ENCODE measurements around the gene EXOC7.
"Not testable (repeated sequence)": the region's sequence is repeated elsewhere in the genome, so short reads cannot be mapped to it uniquely, and the experiment has no call there.

Gene EXOC7

DNA sequence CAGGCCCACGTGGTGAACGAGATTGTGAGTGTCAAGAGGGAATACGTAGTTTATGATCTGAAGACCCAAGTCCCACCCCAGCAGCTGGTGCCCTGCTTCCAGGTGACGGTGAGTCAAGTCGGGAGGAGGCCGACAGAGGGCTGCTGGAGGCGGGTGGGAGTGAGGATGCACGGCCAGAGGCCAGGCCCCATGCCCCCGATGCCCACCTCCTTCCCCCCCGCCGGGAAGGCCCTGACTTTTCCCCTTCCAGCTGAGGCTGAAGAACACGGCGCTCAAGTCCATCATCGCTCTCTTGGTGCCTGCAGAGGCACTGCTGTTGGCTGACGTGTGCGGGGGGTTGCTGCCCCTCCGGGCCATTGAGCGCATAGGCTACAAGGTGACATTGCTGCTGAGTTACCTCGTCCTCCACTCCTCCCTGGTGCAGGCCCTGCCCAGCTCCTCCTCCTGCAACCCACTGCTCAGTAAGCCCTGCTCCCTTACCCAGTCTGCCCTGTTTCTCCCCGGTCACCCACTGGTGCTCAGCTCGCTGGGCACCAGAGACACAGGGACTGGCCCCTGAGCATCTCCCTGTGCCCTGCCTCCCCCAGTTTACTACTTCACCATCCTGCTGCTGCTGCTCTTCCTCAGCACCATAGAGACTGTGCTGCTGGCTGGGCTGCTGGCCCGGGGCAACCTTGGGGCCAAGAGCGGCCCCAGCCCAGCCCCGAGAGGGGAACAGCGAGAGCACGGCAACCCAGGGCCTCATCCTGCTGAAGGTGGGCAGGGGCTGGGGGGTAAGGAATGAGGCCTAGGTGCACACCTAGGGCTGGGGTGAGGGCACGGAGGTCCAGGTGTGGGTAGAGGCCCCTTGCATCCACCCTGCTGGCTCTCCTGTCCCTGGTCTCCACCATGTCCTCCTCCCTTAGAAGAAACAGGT is 22.0 kb downstream of the EXOC7 start:
- Histone ChIP-seq H3K4me3 (ENCODE audit: low read length) (no peak overlapping the region), H3K9ac (ENCODE audit: low read length) (no peak overlapping the region)
- no peak for DNase-seq (ENCODE audit: low read depth)

DNA sequence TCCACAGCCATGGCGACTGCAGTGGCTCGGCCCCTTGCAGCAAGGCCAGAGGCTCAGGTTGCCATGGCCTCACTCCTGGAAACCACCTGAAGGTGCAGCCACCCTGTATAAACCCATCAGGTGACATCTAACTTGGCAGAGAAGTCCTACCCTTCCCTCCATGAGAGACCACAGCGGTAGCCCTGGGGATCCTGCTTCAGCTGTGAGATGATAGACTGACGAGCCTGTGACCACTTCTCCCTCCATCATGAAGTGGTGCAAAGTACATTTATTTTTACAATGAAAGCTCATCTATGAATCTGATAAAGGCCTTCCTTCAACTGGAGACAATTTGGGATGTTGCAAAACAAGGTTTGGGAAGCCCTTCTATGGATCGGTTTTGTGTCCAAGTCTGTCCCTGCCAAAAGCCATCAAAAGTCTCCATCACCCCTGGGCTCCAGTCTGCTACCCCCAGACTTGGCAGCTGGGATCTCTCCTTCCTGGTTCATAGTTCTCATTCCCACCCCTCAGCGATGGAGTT is 22.8 kb downstream of the EXOC7 start:
- H3K36me3 ChIP-seq (ENCODE audit: control insufficient read depth, insufficient read depth, low read length, severe bottlenecking) = peaks cover 29% of the 10 kb centered on the region
- no peaks in the 10 kb centered on the region for H3K9me3 ChIP-seq (ENCODE audit: control insufficient read depth, low read length)
- DNase-seq (ENCODE audit: low read depth) = no peak
- no peak overlapping the region for H3K9ac ChIP-seq (ENCODE audit: low read length)
- no peak overlapping the region for H3K4me3 ChIP-seq (ENCODE audit: low read length)
- peaks cover 39% of the 10 kb centered on the region for H3K27me3 ChIP-seq (replicated peaks; ENCODE audit: control insufficient read depth, insufficient read depth, low read length)
- no peaks in the 10 kb centered on the region for H3K4me1 ChIP-seq (ENCODE audit: control insufficient read depth, insufficient read depth, low read length)

More for the DNA sequence above, 22.0 kb downstream of the EXOC7 start:
- no peaks in the 10 kb centered on the region for H3K4me1 ChIP-seq (ENCODE audit: control insufficient read depth, insufficient read depth, low read length)
- peaks cover 35% of the 10 kb centered on the region for H3K36me3 ChIP-seq (ENCODE audit: control insufficient read depth, insufficient read depth, low read length, severe bottlenecking)
- peaks cover 32% of the 10 kb centered on the region for H3K27me3 ChIP-seq (replicated peaks; ENCODE audit: control insufficient read depth, insufficient read depth, low read length)
- no peaks in the 10 kb centered on the region for H3K9me3 ChIP-seq (ENCODE audit: control insufficient read depth, low read length)

DNA sequence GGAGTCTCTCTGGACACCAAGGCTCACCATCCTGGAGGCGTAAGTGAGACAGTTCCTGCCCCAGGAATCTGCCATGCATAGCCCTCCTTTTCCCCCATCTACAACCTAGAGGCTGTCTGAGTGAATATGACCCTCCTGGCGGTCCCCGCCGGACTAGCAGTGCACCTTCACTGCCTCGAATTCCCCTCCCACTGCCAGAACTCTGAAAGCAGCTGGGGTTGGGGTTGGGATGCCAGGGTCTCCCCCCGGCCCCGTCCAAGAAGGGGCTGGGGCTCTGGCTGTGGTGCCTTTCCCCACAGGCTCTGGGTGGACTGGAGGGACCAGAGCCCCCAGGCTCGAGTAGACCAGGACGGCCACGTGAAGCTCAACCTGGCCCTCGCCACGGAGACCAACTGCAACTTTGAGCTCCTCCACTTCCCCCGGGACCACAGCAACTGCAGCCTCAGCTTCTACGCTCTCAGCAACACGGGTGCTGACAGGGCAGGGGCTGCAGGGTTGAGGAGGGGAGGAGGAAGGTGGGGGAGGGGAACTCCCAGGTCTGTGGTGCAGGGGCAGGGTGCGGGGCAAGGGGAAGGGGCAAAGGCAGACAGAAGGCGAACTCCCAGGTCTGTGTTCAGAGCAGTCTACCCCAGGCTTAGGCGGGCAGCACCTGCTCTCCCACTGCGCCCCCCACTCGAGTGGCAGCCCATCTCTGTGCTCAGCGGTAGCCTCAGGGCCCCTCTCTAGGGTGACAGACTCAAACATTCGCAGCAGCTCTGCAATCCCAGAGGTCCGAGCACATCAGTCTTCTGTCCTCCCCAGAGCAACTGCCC is 23.4 kb downstream of the EXOC7 start:
- DNase-seq (ENCODE audit: low read depth) = no peak
- Histone ChIP-seq H3K9me3 (ENCODE audit: control insufficient read depth, low read length) (no peaks in the 10 kb centered on the region), H3K4me1 (ENCODE audit: control insufficient read depth, insufficient read depth, low read length) (peaks cover 3% of the 10 kb centered on the region), H3K4me3 (ENCODE audit: low read length) (no peak overlapping the region), H3K36me3 (ENCODE audit: control insufficient read depth, insufficient read depth, low read length, severe bottlenecking) (peaks cover 23% of the 10 kb centered on the region), H3K9ac (ENCODE audit: low read length) (no peak overlapping the region), H3K27me3 (replicated peaks; ENCODE audit: control insufficient read depth, insufficient read depth, low read length) (peaks cover 46% of the 10 kb centered on the region)

DNA sequence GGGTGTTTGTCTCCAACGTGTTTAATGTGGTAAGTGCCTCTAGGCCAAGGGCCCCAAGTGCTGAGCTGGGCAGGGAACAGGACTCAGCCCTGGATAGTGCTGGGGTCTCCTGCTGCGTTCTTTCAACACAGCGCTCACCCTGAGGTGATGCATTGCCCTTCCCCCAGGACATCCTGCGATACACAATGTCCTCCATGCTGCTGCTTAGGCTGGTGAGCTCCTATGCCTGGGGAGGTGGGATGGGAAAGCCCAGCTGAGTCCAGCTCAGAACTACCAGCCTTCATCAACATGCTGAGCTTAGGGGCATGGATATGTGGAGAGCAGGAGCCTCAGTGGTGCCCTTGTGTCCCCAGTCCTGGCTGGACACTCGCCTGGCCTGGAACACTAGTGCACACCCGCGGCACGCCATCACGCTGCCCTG is 24.0 kb downstream of the EXOC7 start:
- no peak overlapping the region for H3K9ac ChIP-seq (ENCODE audit: low read length)
- peaks cover 51% of the 10 kb centered on the region for H3K27me3 ChIP-seq (replicated peaks; ENCODE audit: control insufficient read depth, insufficient read depth, low read length)
- no peaks in the 10 kb centered on the region for H3K9me3 ChIP-seq (ENCODE audit: control insufficient read depth, low read length)
- H3K4me3 ChIP-seq (ENCODE audit: low read length) = no peak overlapping the region
- H3K4me1 ChIP-seq (ENCODE audit: control insufficient read depth, insufficient read depth, low read length) = peaks cover 3% of the 10 kb centered on the region
- peaks cover 17% of the 10 kb centered on the region for H3K36me3 ChIP-seq (ENCODE audit: control insufficient read depth, insufficient read depth, low read length, severe bottlenecking)
- DNase-seq (ENCODE audit: low read depth) = no peak

DNA sequence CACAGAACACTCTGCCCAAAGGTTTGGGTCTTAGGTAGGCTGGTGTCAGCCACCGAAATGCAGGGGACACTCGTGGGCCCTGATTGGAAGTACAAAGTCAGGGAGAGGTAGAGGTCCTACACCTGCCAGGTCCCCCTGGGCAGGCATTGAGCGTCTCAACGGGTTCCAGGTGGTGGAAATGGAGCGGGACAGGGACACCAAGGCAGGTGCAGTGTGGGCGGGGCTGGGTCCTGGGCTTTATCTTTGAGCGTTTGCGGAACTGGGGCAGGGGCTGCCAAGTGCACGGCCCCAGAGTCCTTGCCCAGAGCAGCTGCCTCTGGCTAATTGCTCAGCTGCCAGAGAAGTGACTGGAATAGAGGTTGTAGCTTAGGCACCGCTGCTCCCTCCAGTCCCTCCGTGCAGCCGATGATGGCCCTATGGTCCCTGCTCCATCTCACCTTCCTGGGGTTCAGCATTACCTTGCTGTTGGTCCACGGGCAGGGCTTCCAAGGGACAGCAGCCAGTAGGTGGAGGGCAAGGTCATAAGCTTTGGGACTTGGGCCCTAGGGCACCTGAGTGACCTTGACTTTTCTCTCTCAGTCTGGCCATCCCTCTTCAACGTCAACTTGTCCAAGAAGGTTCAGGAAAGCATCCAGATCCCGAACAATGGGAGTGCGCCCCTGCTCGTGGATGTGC is 24.6 kb downstream of the EXOC7 start, which contains the start of gene ZACN:
ZACN (plus strand) TSS at position 323 of the 675 bp plus-strand sequence; CDS start at position 406, 83 bp downstream.
- no peak for DNase-seq (ENCODE audit: low read depth)
- no peak within 1 kb of the TSS for H3K4me3 ChIP-seq (ENCODE audit: low read length)
- peaks cover 11% of the 10 kb centered on the region for H3K36me3 ChIP-seq (ENCODE audit: control insufficient read depth, insufficient read depth, low read length, severe bottlenecking)
- H3K4me1 ChIP-seq (ENCODE audit: control insufficient read depth, insufficient read depth, low read length) = peaks cover 3% of the 10 kb centered on the region
- no peaks in the 10 kb centered on the region for H3K9me3 ChIP-seq (ENCODE audit: control insufficient read depth, low read length)
- H3K9ac ChIP-seq (ENCODE audit: low read length) = no peak within 1 kb of the TSS
- peaks cover 51% of the 10 kb centered on the region for H3K27me3 ChIP-seq (replicated peaks; ENCODE audit: control insufficient read depth, insufficient read depth, low read length)

DNA sequence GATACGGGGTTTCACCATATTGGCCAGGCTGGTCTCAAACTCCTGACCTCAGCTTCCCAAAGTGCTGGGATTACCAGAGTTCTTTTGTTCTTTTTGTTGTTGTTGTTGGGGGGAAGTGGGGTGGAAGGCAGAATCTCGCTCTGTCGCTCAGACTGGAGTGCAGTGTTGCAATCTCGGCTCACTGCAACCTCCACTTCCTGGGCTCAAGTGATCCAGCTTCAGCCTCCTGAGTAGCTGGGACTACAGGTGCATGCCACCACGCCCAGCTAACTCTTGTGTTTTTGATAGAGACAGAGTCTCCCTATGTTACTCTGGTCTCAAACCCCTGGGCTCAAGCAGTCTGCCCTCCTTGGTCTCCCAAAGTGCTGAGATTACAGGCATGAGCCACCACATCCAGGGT is 25.2 kb downstream of the EXOC7 start:
- not testable (repeated sequence) for H3K9me3 ChIP-seq (ENCODE audit: control insufficient read depth, low read length); H3K36me3 ChIP-seq (ENCODE audit: control insufficient read depth, insufficient read depth, low read length, severe bottlenecking); H3K4me1 ChIP-seq (ENCODE audit: control insufficient read depth, insufficient read depth, low read length); DNase-seq (ENCODE audit: low read depth); H3K9ac ChIP-seq (ENCODE audit: low read length); H3K4me3 ChIP-seq (ENCODE audit: low read length)
- peaks cover 54% of the 10 kb centered on the region for H3K27me3 ChIP-seq (replicated peaks; ENCODE audit: control insufficient read depth, insufficient read depth, low read length)

DNA sequence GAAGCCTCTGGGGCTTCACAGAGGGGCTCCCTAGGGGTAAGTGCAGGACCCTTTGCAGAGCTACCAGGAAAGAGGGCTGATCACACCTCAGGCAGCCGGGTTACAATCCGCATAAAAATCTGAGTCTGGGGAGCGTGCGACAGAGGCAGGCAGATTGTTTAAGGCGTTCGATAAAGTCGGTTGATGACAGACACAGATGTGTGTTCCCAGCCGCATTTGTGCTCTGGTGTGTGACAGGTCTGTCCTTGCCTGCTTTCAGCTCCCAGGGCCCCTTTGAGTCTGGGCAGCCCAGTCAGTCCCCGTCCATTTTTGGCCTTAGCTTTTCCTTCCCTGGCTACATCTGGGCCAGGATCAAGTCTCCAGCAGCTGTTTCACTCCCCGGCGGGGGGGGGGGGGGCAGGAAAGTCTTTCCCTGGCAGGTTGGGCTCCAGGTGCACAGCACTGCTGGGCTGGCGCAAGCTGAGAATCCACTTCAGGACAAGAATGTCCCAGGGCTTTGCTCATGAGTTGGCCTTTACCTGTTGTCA is 25.9 kb downstream of the EXOC7 start:
- no peaks in the 10 kb centered on the region for H3K9me3 ChIP-seq (ENCODE audit: control insufficient read depth, low read length)
- no peak overlapping the region for H3K4me3 ChIP-seq (ENCODE audit: low read length)
- peaks cover 54% of the 10 kb centered on the region for H3K27me3 ChIP-seq (replicated peaks; ENCODE audit: control insufficient read depth, insufficient read depth, low read length)
- peaks cover 6% of the 10 kb centered on the region for H3K4me1 ChIP-seq (ENCODE audit: control insufficient read depth, insufficient read depth, low read length)
- H3K36me3 ChIP-seq (ENCODE audit: control insufficient read depth, insufficient read depth, low read length, severe bottlenecking) = no peaks in the 10 kb centered on the region
- DNase-seq (ENCODE audit: low read depth) = no peak
- no peak overlapping the region for H3K9ac ChIP-seq (ENCODE audit: low read length)

DNA sequence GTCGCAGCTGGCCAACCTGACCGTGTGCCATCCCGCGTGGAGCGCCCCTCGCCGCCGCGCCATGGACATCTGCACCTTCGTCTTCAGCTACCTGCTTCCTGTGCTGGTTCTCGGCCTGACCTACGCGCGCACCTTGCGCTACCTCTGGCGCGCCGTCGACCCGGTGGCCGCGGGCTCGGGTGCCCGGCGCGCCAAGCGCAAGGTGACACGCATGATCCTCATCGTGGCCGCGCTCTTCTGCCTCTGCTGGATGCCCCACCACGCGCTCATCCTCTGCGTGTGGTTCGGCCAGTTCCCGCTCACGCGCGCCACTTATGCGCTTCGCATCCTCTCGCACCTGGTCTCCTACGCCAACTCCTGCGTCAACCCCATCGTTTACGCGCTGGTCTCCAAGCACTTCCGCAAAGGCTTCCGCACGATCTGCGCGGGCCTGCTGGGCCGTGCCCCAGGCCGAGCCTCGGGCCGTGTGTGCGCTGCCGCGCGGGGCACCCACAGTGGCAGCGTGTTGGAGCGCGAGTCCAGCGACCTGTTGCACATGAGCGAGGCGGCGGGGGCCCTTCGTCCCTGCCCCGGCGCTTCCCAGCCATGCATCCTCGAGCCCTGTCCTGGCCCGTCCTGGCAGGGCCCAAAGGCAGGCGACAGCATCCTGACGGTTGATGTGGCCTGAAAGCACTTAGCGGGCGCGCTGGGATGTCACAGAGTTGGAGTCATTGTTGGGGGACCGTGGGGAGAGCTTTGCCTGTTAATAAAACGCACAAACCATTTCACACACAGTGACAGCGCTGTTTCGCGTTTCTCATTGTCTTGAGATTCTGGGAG is 26.6 kb downstream of the EXOC7 start:
- H3K9me3 ChIP-seq (ENCODE audit: control insufficient read depth, low read length) = no peaks in the 10 kb centered on the region
- no peaks in the 10 kb centered on the region for H3K36me3 ChIP-seq (ENCODE audit: control insufficient read depth, insufficient read depth, low read length, severe bottlenecking)
- DNase-seq (ENCODE audit: low read depth) = no peak
- H3K9ac ChIP-seq (ENCODE audit: low read length) = no peak overlapping the region
- peaks cover 6% of the 10 kb centered on the region for H3K4me1 ChIP-seq (ENCODE audit: control insufficient read depth, insufficient read depth, low read length)
- H3K27me3 ChIP-seq (replicated peaks; ENCODE audit: control insufficient read depth, insufficient read depth, low read length) = peaks cover 54% of the 10 kb centered on the region
- H3K4me3 ChIP-seq (ENCODE audit: low read length) = no peak overlapping the region

DNA sequence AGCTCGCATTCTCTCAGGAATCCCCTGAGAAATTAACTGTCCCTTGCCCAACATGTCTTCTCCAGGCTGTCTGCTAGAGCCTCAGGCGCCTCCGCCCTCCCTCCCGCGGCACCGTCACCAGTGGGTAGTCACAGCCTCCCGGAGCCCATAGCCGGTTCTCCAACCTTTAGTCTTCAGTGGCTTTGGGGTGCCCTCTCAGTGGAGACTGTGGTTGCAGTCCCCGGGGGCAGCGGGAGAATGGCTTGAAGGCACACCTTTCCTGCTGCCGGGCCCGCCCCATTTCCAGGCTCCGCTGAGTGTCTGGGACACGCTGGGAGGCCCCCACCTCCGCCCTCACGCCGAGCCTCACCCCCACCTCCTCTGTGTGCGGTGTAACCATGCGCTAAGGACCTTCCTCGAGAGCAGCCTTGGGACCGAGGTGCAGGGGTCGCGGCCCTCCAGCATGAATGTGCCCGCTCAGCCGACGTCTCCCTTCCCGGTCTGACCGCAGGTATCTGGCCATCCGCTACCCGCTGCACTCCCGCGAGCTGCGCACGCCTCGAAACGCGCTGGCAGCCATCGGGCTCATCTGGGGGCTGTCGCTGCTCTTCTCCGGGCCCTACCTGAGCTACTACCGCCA is 27.3 kb downstream of the EXOC7 start:
- H3K4me1 ChIP-seq (ENCODE audit: control insufficient read depth, insufficient read depth, low read length) = peaks cover 8% of the 10 kb centered on the region
- no peak for DNase-seq (ENCODE audit: low read depth)
- H3K4me3 ChIP-seq (ENCODE audit: low read length) = no peak overlapping the region
- H3K27me3 ChIP-seq (replicated peaks; ENCODE audit: control insufficient read depth, insufficient read depth, low read length) = peaks cover 54% of the 10 kb centered on the region
- H3K9me3 ChIP-seq (ENCODE audit: control insufficient read depth, low read length) = no peaks in the 10 kb centered on the region
- no peaks in the 10 kb centered on the region for H3K36me3 ChIP-seq (ENCODE audit: control insufficient read depth, insufficient read depth, low read length, severe bottlenecking)
- no peak overlapping the region for H3K9ac ChIP-seq (ENCODE audit: low read length)

Data from adipocyte (in vitro differentiated cells).